NT2/D1 (cell line): Measurements from ENCODE around the gene PIGM.

ENCODE experiments used
- DNase-seq: peaks from one replicate; pipeline ENCODE4 v3.0.0-alpha.2; 2011; ENCODE audit warnings: low read depth, low spot score
- H3K27me3 ChIP-seq: 2 replicates; pipeline ENCODE4 v1.6.0; 2011; ENCODE audit warnings: mild to moderate bottlenecking; ENCODE audit not compliant: insufficient read length, insufficient read depth
- H3K36me3 ChIP-seq: 2 replicates; pipeline ENCODE4 v1.6.1; 2011; ENCODE audit warnings: mild to moderate bottlenecking, low read length, mixed read lengths; ENCODE audit not compliant: insufficient read depth, insufficient read length
- H3K4me1 ChIP-seq: 2 replicates; pipeline ENCODE4 v1.5.1; 2011; ENCODE audit not compliant: insufficient read depth, insufficient read length
- H3K4me3 ChIP-seq: 2 replicates; pipeline ENCODE4 v1.5.1; 2011; ENCODE audit warnings: low read depth; ENCODE audit not compliant: insufficient read length
- H3K9ac ChIP-seq: 2 replicates; pipeline ENCODE4 v1.6.0; 2011; ENCODE audit warnings: low read depth; ENCODE audit not compliant: insufficient read length
- H3K9me3 ChIP-seq: 2 replicates; pipeline ENCODE4 v1.5.1; 2011; ENCODE audit warnings: mild to moderate bottlenecking, low read length; ENCODE audit not compliant: insufficient read depth
- SUZ12 ChIP-seq: IDR thresholded peaks from 2 replicates; pipeline ENCODE4 v1.6.1; 2011; ENCODE audit not compliant: insufficient read length, insufficient read depth; ENCODE audit errors: extremely low read depth
- YY1 ChIP-seq: IDR thresholded peaks from 2 replicates; pipeline ENCODE4 v1.6.1; 2011; ENCODE audit not compliant: insufficient read length, insufficient read depth
- ZNF274 ChIP-seq: IDR thresholded peaks from 2 replicates; pipeline ENCODE4 v1.6.1; 2011; ENCODE audit warnings: mild to moderate bottlenecking, low read depth, low read length

PIGM gene

DNA sequence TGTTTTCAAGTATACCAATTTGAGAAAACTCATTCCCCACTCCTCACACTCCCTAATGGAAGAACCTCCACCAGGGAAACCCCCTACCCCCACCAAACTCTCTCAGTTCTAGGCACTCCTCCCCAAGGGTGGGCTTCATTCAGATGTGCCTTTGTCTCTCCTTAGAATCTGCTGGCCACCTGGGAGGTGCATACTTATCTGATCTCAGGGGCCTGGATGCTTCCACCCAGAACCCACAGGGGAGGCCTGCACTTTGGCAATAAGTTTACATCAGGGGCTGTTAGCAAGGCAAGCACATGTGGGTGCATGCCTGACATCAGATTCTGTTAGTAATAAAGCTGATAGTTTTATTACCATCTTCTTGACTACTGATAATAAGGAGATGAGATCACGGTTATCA is 45.3 kb downstream of the PIGM start:
- TF ChIP-seq SUZ12 = no peak
- no peak for TF ChIP-seq YY1
- TF ChIP-seq ZNF274 = no peak
- Histone ChIP-seq H3K9me3 (no peaks in the 10 kb centered on the region), H3K27me3 (no peaks in the 10 kb centered on the region), H3K9ac (no peak overlapping the region), H3K4me1 (no peaks in the 10 kb centered on the region), H3K36me3 (no peaks in the 10 kb centered on the region), H3K4me3 (no peak overlapping the region)
- DNase-seq = no peak

- Histone ChIP-seq H3K27me3 (no peaks in the 10 kb centered on the region), H3K4me3 (no peak overlapping the region), H3K4me1 (no peaks in the 10 kb centered on the region), H3K9ac (no peak overlapping the region), H3K36me3 (no peaks in the 10 kb centered on the region), H3K9me3 (no peaks in the 10 kb centered on the region)
- TF ChIP-seq ZNF274 (no peak), YY1 (no peak), SUZ12 (no peak)
- DNase-seq = no peak
These were observed 45.7 kb downstream of the PIGM start for GRCh38 chr1:159986093-159986492.

DNA sequence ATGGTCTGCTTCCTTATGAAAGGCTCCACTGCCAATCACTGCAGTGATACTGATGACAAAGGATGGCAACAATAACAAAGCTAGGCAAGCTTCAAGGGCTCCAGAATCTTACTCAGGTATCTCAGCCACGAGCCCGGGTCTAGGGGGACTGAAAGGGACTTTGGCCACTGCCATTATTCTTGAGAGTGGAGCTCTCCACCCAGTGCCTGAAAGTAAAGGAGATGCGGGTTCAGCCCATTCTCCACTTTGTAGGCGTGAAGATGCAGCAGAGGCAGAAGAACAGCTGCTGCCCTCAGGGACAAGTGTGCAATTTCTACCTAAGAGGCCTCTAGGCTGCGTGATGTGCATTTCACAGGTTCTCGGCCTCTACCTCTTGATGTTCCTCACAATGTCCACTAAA is 46.3 kb downstream of the PIGM start:
- no peak for DNase-seq
- no peaks in the 10 kb centered on the region for H3K9me3 ChIP-seq
- TF ChIP-seq YY1 (no peak), SUZ12 (no peak), ZNF274 (no peak)
- H3K27me3 ChIP-seq = no peaks in the 10 kb centered on the region
- H3K9ac ChIP-seq = no peak overlapping the region
- no peaks in the 10 kb centered on the region for H3K36me3 ChIP-seq
- no peak overlapping the region for H3K4me3 ChIP-seq
- no peaks in the 10 kb centered on the region for H3K4me1 ChIP-seq

- H3K4me1 ChIP-seq = no peaks in the 10 kb centered on the region
- H3K9ac ChIP-seq = no peak overlapping the region
- H3K4me3 ChIP-seq = no peak overlapping the region
- DNase-seq = no peak
- H3K9me3 ChIP-seq = no peaks in the 10 kb centered on the region
- TF ChIP-seq SUZ12 = no peak
- no peak for TF ChIP-seq ZNF274
- TF ChIP-seq YY1 = no peak
- no peaks in the 10 kb centered on the region for H3K36me3 ChIP-seq
- no peaks in the 10 kb centered on the region for H3K27me3 ChIP-seq
These were observed 48.1 kb downstream of the PIGM start for GRCh38 chr1:159983681-159984080.

DNA sequence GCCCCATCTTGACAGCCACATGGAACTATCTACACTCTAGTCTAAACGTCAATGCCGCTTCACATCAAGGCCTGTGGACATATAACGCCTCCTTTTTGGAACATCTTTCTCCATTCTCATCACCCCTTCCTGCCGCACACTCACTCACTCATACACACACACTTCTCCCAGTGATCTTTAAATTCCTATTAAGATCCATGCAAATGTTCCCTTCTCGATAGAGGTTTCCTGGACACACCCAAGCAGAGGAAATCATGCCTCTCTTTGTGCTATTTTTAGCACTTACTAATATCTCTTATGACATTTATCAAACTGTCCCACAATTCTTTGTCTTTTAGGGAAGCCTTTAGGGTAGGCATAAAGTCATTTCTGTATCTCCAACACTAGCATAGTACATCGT is 49.5 kb downstream of the PIGM start:
- Histone ChIP-seq H3K4me1 (no peaks in the 10 kb centered on the region), H3K9me3 (no peaks in the 10 kb centered on the region), H3K27me3 (no peaks in the 10 kb centered on the region), H3K36me3 (no peaks in the 10 kb centered on the region), H3K9ac (no peak overlapping the region), H3K4me3 (no peak overlapping the region)
- DNase-seq = no peak
- TF ChIP-seq SUZ12 = no peak

DNA sequence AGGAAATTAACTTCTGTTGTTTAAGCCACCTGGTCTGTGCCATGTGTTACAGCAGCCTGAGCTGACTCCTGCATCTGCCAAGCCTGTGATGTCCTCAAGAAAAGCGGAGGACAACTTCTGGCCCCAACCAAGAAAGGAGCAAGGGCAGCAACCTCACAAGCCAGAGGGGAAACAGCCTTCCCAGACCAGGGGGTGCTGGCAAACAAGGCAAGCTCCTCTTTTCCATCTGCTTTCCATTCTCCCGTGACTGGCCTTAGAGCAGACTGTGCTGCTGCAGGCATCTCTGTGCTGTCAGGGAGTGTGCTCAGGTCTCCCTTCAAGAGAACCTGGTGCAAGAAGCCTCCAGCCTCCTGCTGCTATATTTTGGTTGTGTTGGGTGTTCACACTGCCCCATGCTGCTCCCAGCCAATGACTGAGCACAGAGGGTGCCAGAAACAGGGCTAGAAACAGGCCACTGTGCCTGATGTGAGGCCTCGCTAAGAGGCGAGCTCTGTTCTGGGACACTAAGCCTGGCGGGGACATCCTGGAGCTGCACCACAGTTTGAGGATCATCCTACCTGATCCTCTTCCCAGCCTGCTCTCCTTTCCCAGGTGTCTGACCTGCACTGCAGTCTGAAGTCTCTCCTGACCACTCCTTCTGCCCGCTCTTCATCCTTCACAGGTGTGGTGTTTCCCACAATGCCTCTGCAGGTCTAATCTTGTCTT is 50.3 kb downstream of the PIGM start:
- TF ChIP-seq ZNF274 (no peak), SUZ12 (no peak), YY1 (no peak)
- DNase-seq = no peak
- no peak overlapping the region for H3K9ac ChIP-seq
- no peak overlapping the region for H3K4me3 ChIP-seq
- no peaks in the 10 kb centered on the region for H3K27me3 ChIP-seq
- H3K4me1 ChIP-seq = no peaks in the 10 kb centered on the region
- H3K9me3 ChIP-seq = no peaks in the 10 kb centered on the region
- H3K36me3 ChIP-seq = no peaks in the 10 kb centered on the region

DNA sequence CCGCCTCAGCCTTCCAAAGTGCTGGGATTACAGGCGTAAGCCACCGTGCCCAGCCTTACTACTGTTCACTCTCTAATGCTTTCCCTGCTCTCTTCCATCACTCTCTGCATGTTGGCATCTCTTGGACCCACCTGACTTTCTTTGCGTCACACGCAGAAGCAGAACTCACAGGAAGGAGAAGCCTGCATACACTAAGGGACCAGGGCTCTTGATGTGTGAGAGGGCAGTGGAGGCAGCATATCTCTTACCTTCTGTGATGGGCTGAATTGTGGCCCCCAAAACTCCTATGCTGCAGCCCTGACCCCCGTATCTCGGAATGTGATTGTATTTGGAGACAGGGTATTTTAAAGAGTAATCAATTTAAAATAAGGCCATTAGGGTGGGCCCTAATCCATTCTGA is 51.0 kb downstream of the PIGM start:
- peaks cover under 1% of the 10 kb centered on the region for H3K27me3 ChIP-seq
- H3K9me3 ChIP-seq = no peaks in the 10 kb centered on the region
- no peaks in the 10 kb centered on the region for H3K36me3 ChIP-seq
- TF ChIP-seq ZNF274 (no peak), SUZ12 (no peak), YY1 (no peak)
- no peak for DNase-seq
- H3K4me1 ChIP-seq = no peaks in the 10 kb centered on the region
- H3K4me3 ChIP-seq = no peak overlapping the region
- H3K9ac ChIP-seq = no peak overlapping the region
